Mucosa of rectum (tissue), 2 donors: ENCODE measurements around the gene ANO1.

Source experiments
- H3K27ac ChIP-seq, 2 donors: one replicate each; pipeline ENCODE4 v1.7.0; 2013; ENCODE audit warnings: inconsistent platforms in 2 of 2, low read depth in 2 of 2, low read length in 2 of 2
- H3K27me3 ChIP-seq, 2 donors: one replicate each; pipeline ENCODE4 v1.7.0; 2013; ENCODE audit warnings: low read length in 2 of 2; ENCODE audit not compliant: control insufficient read depth in 2 of 2, insufficient read depth in 2 of 2
- H3K36me3 ChIP-seq, 2 donors: one replicate each; pipeline ENCODE4 v1.7.0; 2013; ENCODE audit warnings: low read length in 2 of 2; ENCODE audit not compliant: control insufficient read depth in 2 of 2, insufficient read depth in 2 of 2
- H3K4me1 ChIP-seq, 2 donors: one replicate each; pipeline ENCODE4 v1.7.0; 2013; ENCODE audit warnings: low read length in 2 of 2, mild to moderate bottlenecking in 1 of 2; ENCODE audit not compliant: control insufficient read depth in 2 of 2, insufficient read depth in 2 of 2
- H3K4me3 ChIP-seq, 2 donors: one replicate each; pipeline ENCODE4 v1.7.0; 2013; ENCODE audit warnings: low read length in 2 of 2
- H3K9ac ChIP-seq, 2 donors: one replicate each; pipeline ENCODE4 v1.7.0; 2013; ENCODE audit warnings: low read length in 2 of 2, low read depth in 1 of 2, mild to moderate bottlenecking in 1 of 2
- H3K9me3 ChIP-seq, 2 donors: one replicate each; pipeline ENCODE4 v1.7.0; 2013; ENCODE audit warnings: low read length in 2 of 2; ENCODE audit not compliant: control insufficient read depth in 2 of 2
- donor health status: healthy.
- donor health status: Normal muscosa, but diverticular disease.

ANO1 gene

GRCh38 chr11:70185348-70186055, 107.4 kb downstream of the ANO1 start:
- Histone ChIP-seq H3K27ac (no peak overlapping the region), H3K36me3 (no peaks in the 10 kb centered on the region), H3K9ac (no peak overlapping the region), H3K9me3 (no peaks in the 10 kb centered on the region), H3K4me3 (no peak overlapping the region), H3K4me1 (no peaks in the 10 kb centered on the region), H3K27me3 (no peaks in the 10 kb centered on the region)

- Histone ChIP-seq H3K4me3 (no peak overlapping the region), H3K27me3 (no peaks in the 10 kb centered on the region)
Measured at GRCh38 chr11:70186420-70186819, 108.3 kb downstream of the ANO1 start.

GRCh38 chr11:70186936-70187335, 108.8 kb downstream of the ANO1 start:
- H3K36me3 ChIP-seq = no peaks in the 10 kb centered on the region
- no peak overlapping the region for H3K4me3 ChIP-seq
- H3K4me1 ChIP-seq = no peaks in the 10 kb centered on the region
- H3K9ac ChIP-seq = no peak overlapping the region
- H3K27me3 ChIP-seq = no peaks in the 10 kb centered on the region
- no peak overlapping the region for H3K27ac ChIP-seq
- H3K9me3 ChIP-seq = no peaks in the 10 kb centered on the region

More at GRCh38 chr11:70186420-70186819, 108.3 kb downstream of the ANO1 start:
- Histone ChIP-seq H3K9ac (no peak overlapping the region), H3K27ac (no peak overlapping the region), H3K4me1 (no peaks in the 10 kb centered on the region), H3K9me3 (no peaks in the 10 kb centered on the region), H3K36me3 (no peaks in the 10 kb centered on the region)

GRCh38 chr11:70187771-70188170, 109.7 kb downstream of the ANO1 start:
- Histone ChIP-seq H3K27ac (no peak overlapping the region), H3K9me3 (no peaks in the 10 kb centered on the region), H3K4me1 (no peaks in the 10 kb centered on the region), H3K36me3 (no peaks in the 10 kb centered on the region), H3K27me3 (no peaks in the 10 kb centered on the region), H3K4me3 (no peak overlapping the region), H3K9ac (no peak overlapping the region)

DNA sequence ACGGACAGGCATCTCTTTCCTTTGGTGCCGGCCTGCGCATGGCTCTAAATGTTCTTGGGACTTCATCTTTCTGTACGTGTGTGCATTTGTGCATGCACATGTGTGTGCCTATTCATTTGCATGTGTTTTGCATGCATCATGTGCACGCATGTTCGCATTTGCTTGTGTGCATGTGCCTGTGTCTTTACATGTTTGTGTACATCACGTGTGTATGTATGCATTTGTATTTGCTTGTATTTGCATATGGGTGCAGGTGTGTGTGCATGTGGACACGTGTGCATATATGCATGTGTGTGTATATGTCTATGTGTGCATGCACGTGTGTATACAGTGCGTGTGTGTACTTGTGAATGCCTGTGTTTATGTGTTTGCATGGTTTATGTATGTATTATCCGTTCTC, 111.5 kb downstream of the ANO1 start:
- H3K27ac ChIP-seq = no peak overlapping the region
- H3K4me1 ChIP-seq = no peaks in the 10 kb centered on the region
- no peak overlapping the region for H3K9ac ChIP-seq
- no peaks in the 10 kb centered on the region for H3K27me3 ChIP-seq
- H3K9me3 ChIP-seq = no peaks in the 10 kb centered on the region
- H3K36me3 ChIP-seq = no peaks in the 10 kb centered on the region
- no peak overlapping the region for H3K4me3 ChIP-seq

DNA sequence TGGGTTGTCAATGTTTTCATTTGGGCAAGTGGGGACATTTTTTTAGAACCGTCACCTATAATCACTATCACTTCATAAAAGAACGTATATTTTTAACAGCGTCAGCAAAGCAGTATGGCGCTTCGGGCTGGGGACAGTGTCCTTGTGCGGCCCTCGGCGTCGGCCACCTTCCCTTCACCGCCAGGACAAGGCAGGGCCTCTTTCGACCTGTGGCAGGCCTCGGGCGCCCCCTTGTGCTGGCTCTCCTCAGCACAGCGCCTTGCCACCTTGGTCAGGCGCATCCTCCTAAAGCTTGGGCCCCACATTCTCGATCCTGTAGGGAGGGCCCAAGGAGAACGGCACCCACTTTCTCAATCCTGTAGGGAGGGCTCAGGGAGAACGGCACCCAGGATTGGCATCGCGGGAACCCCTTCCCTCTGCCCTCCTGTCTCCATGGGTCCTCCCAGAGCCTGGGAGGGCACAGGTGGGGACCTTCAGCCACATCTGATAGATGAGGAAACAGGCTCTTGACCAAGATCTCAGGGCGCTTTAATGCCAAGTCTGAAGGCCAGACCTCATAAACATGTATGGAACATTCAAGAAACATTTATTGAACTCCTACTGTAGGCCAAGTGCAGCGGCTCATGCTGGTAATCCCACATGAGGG, 113.5 kb downstream of the ANO1 start:
- Histone ChIP-seq H3K9ac (no peak overlapping the region), H3K27ac (no peak overlapping the region), H3K27me3 (no peaks in the 10 kb centered on the region), H3K36me3 (no peaks in the 10 kb centered on the region), H3K9me3 (no peaks in the 10 kb centered on the region), H3K4me3 (no peak overlapping the region), H3K4me1 (no peaks in the 10 kb centered on the region)

DNA sequence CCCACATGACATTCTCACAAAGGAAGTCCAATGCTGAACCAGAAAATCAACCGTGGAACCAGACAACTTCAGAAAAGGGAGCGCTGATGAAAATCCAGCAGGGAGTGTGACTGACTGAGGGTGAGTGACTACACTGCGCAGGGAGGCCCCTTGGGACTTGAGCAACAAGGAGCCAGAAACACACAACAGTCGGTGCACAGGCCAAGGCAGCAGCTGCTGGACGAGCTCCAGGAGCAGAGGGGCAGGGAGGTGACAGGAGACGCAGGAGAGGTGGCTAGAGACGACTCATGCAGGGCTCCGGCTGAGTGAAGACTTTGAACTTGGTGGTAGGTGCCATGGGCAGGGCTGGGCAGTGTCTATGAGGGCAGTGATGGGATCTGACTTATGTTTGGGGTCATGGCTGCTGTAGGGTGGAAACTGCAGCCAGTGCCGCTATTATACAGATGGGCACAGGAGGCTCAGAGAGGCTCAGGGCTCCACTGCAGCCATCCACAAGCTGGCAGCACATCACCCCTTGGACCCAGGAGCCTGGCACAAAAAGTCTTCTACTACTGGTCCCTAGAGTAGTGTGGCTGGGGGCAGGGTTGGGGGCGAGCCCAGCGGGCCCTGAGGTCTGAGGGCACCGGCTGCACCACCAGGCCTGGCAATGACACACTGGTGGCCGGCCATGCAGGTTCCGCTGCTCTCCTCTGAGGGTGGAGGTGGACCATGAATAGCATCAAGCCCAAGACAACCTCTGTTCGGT, 114.7 kb downstream of the ANO1 start:
- no peaks in the 10 kb centered on the region for H3K4me1 ChIP-seq
- no peaks in the 10 kb centered on the region for H3K36me3 ChIP-seq
- H3K27me3 ChIP-seq = no peaks in the 10 kb centered on the region
- H3K9me3 ChIP-seq = no peaks in the 10 kb centered on the region
- H3K27ac ChIP-seq = no peak overlapping the region
- H3K4me3 ChIP-seq = no peak overlapping the region
- no peak overlapping the region for H3K9ac ChIP-seq

GRCh38 chr11:70193411-70194292, 115.5 kb downstream of the ANO1 start:
- H3K4me1 ChIP-seq = no peaks in the 10 kb centered on the region
- no peak overlapping the region for H3K9ac ChIP-seq
- no peaks in the 10 kb centered on the region for H3K27me3 ChIP-seq
- no peak overlapping the region for H3K27ac ChIP-seq
- no peaks in the 10 kb centered on the region for H3K9me3 ChIP-seq
- H3K36me3 ChIP-seq = no peaks in the 10 kb centered on the region
- H3K4me3 ChIP-seq = no peak overlapping the region

- Histone ChIP-seq H3K4me3 (no peak overlapping the region), H3K4me1 (no peaks in the 10 kb centered on the region), H3K36me3 (no peaks in the 10 kb centered on the region), H3K9ac (no peak overlapping the region), H3K27me3 (no peaks in the 10 kb centered on the region), H3K9me3 (no peaks in the 10 kb centered on the region), H3K27ac (no peak overlapping the region)
Measured at GRCh38 chr11:70194792-70195791, 117.0 kb downstream of the ANO1 start.
